HG02870 (cell line): ENCODE results near the gene TPM1.

Source experiments
- ATAC-seq: cut with Tn5 transposase; IDR thresholded peaks from one replicate; pipeline ENCODE4 v1.9.1; 2021; ENCODE audit warnings: mild to moderate bottlenecking, moderate library complexity; ENCODE audit not compliant: unreplicated experiment

Gene TPM1

GRCh38 chr15:63054281-63054683 lies 11.7 kb downstream of the TPM1 start:
- ATAC-seq = no peak

GRCh38 chr15:63054985-63055384 lies 12.4 kb downstream of the TPM1 start:
- no peak for ATAC-seq

- no peak for ATAC-seq
Observed at GRCh38 chr15:63056829-63057228, 14.3 kb downstream of the TPM1 start.

GRCh38 chr15:63057468-63058345 lies 15.2 kb downstream of the TPM1 start:
- ATAC-seq = no peak

GRCh38 chr15:63059075-63059474 lies 16.5 kb downstream of the TPM1 start:
- no peak for ATAC-seq

GRCh38 chr15:63059573-63060216 lies 17.1 kb downstream of the TPM1 start:
- ATAC-seq = no peak

GRCh38 chr15:63060699-63061098 lies 18.2 kb downstream of the TPM1 start:
- no peak for ATAC-seq

GRCh38 chr15:63061975-63062374 lies 19.4 kb downstream of the TPM1 start:
- no peak for ATAC-seq

- no peak for ATAC-seq
Observed at GRCh38 chr15:63063164-63063756, 20.7 kb downstream of the TPM1 start.

- ATAC-seq = no peak
Observed at GRCh38 chr15:63063877-63064409, 21.4 kb downstream of the TPM1 start.

- ATAC-seq = no peak
Observed at GRCh38 chr15:63065262-63066221, 23.0 kb downstream of the TPM1 start.

GRCh38 chr15:63066272-63066671 lies 23.7 kb downstream of the TPM1 start:
- ATAC-seq = no peak

- ATAC-seq = no peak
Observed at GRCh38 chr15:63067306-63067705, 24.8 kb downstream of the TPM1 start.

GRCh38 chr15:63067976-63068743 lies 25.6 kb downstream of the TPM1 start:
- ATAC-seq = no peak

- ATAC-seq = no peak
Observed at GRCh38 chr15:63069616-63070090, 27.1 kb downstream of the TPM1 start.

GRCh38 chr15:63070681-63071129 lies 28.2 kb downstream of the TPM1 start:
- ATAC-seq = no peak

- no peak for ATAC-seq
Observed at GRCh38 chr15:63071288-63071909, 28.9 kb downstream of the TPM1 start.

- ATAC-seq = no peak
Observed at GRCh38 chr15:63072023-63072650, 29.6 kb downstream of the TPM1 start.
